Right lobe of liver (tissue), 6 donors: ENCODE results near the gene FBXO2. TPM values are rescaled to one million over a fixed set of nuclear protein-coding genes. Genes with fewer than 3 reads are reported as not detected.

ENCODE experiments used
- ATAC-seq, 4 donors: fragments of 200-7000 bp; cut with Tn5 transposase; one replicate each; pipeline ENCODE4 v1.9.1; 2020; ENCODE audit warnings: mild to moderate bottlenecking in 4 of 4, moderate library complexity in 4 of 4
- DNase-seq, 3 donors: peaks; one replicate each; pipeline ENCODE4 v3.0.0-alpha.2; 2020
- H3K27ac ChIP-seq, 3 donors: fragments of 200-600 bp; one replicate each; pipeline ENCODE4 v1.8.0; 2022
- H3K27me3 ChIP-seq, 2 donors: fragments of 200-600 bp; one replicate each; pipeline ENCODE4 v1.8.0; 2022
- H3K36me3 ChIP-seq, 4 donors: fragments of 200-600 bp; sonication (generic) in 1 of 4; one replicate each; pipeline versions ENCODE4 v1.5.1 to v1.8.0; 2017 to 2022; ENCODE audit warnings: control low read depth in 1 of 4
- H3K4me1 ChIP-seq, 4 donors: fragments of 200-600 bp; sonication (generic) in 1 of 4; one replicate each; pipeline versions ENCODE4 v1.5.1 to v1.8.0; 2017 to 2022; ENCODE audit warnings: control low read depth in 1 of 4
- H3K4me3 ChIP-seq, 3 donors: fragments of 200-600 bp; one replicate each; pipeline ENCODE4 v1.8.0; 2022
- H3K9me3 ChIP-seq, 4 donors: fragments of 200-600 bp; sonication (generic) in 1 of 4; one replicate each; pipeline versions ENCODE4 v1.5.1 to v1.8.0; 2017 to 2022; ENCODE audit warnings: control low read depth in 1 of 4
- CTCF ChIP-seq, 4 donors: fragments of 200-600 bp in 3 of 4; fragments of 450-650 bp in 1 of 4; IDR thresholded peaks; one replicate each; pipeline versions ENCODE4 v1.5.1 to v1.8.0; 2016 to 2022; ENCODE audit warnings: antibody characterized with exemption in 4 of 4, mild to moderate bottlenecking in 2 of 4
- POLR2A ChIP-seq: fragments of 450-650 bp; IDR thresholded peaks from one replicate; pipeline ENCODE4 v1.6.1; 2017; ENCODE audit warnings: antibody characterized with exemption, mild to moderate bottlenecking
- whole genome bisulfite sequencing: methylation state at CpG from one replicate; pipeline ENCODE4 v1.1.6; 2018; ENCODE audit warnings: low coverage, low lambda C conversion rate; ENCODE audit not compliant: insufficient coverage; ENCODE audit errors: missing lambda C conversion rate; 5-methylcytosine and 5-hydroxymethylcytosine counted together
- intact Hi-C, 2 donors: fragments of 100-400 bp; cut with DNase I; formaldehyde crosslinking; loops; one replicate each; pipeline versions ENCODE4 v1.11.2 to v1.14.1; 2022
- total RNA-seq, 6 experiments: library from RNA; depleted of rRNA in 2 of 6; stranded (reverse); fragments of >200 nt in 2 of 6; fragmentation: NEBNext Ultra II Directional in 3 of 6; extraction: Animal tissue kit (Norgen Biotek cat#: 25700) in 3 of 6; gene quantifications; one replicate each; pipeline versions ENCODE4 v1.1.0 to v1.2.4, GENCODE V29; 2016 to 2023
- donor health status: DM: no; HTN: yes; CAD: no.
- donor health status: DM: no; HTN: no; CAD: no.
- donor health status: DM: no; HTN: no; CAD: no.
- donor health status: DM: no; HTN: yes; CAD: no.
- donor health status: DM: no; HTN: yes; CAD: no.

Gene FBXO2
- total RNA-seq, 6 experiments from 2014 or later = 6.6 to 23.7 (median 16.0) TPM

GRCh38 chr1:11606775-11607174 is 47.5 kb downstream of the FBXO2 start:
- Histone ChIP-seq H3K4me1 (no peaks in the 10 kb centered on the region), H3K9me3 (no peaks in the 10 kb centered on the region), H3K27ac (no peak overlapping the region), H3K4me3 (no peak overlapping the region), H3K36me3 (no peaks in the 10 kb centered on the region), H3K27me3 (no peaks in the 10 kb centered on the region)
- ATAC-seq (no peak), DNase-seq (no peak)
- TF ChIP-seq CTCF (IDR thresholded peaks at IDR 0.05) (no peak), POLR2A (no peak)
- intact Hi-C loops = no loop called here
- 87% methylated on average over 6 of the region's 6 CpGs for WGBS

GRCh38 chr1:11602981-11603380 is 51.2 kb downstream of the FBXO2 start:
- 64% methylated on average over 5 of the region's 5 CpGs for WGBS
- no peak overlapping the region for H3K4me3 ChIP-seq
- no peaks in the 10 kb centered on the region for H3K4me1 ChIP-seq
- no peak overlapping the region for H3K27ac ChIP-seq
- intact Hi-C loops = no loop called here
- no peak for ATAC-seq
- H3K27me3 ChIP-seq = no peaks in the 10 kb centered on the region
- no peak for DNase-seq
- H3K9me3 ChIP-seq = no peaks in the 10 kb centered on the region
- H3K36me3 ChIP-seq = no peaks in the 10 kb centered on the region
- TF ChIP-seq CTCF (IDR thresholded peaks at IDR 0.05) (no peak), POLR2A (no peak)

- Histone ChIP-seq H3K4me1 (no peaks in the 10 kb centered on the region), H3K27ac (no peak overlapping the region), H3K36me3 (no peaks in the 10 kb centered on the region), H3K4me3 (no peak overlapping the region), H3K27me3 (no peaks in the 10 kb centered on the region), H3K9me3 (no peaks in the 10 kb centered on the region)
- no peak for TF ChIP-seq CTCF (IDR thresholded peaks at IDR 0.05)
- no peak for TF ChIP-seq POLR2A
- ATAC-seq = no peak
- intact Hi-C loops = no loop called here
- WGBS = no CpG with 5 or more reads among the region's 3 CpGs
- DNase-seq = no peak
Measured at GRCh38 chr1:11602424-11602823, 51.8 kb downstream of the FBXO2 start.

GRCh38 chr1:11600836-11601235 is 53.4 kb downstream of the FBXO2 start:
- TF ChIP-seq POLR2A (no peak), CTCF (IDR thresholded peaks at IDR 0.05) (no peak)
- intact Hi-C loops = no loop called here
- 52% methylated on average over 5 of the region's 7 CpGs for WGBS
- DNase-seq (no peak), ATAC-seq (no peak)
- no peak overlapping the region for H3K27ac ChIP-seq
- no peaks in the 10 kb centered on the region for H3K9me3 ChIP-seq
- no peaks in the 10 kb centered on the region for H3K27me3 ChIP-seq
- H3K36me3 ChIP-seq = no peaks in the 10 kb centered on the region
- H3K4me3 ChIP-seq = no peak overlapping the region
- H3K4me1 ChIP-seq = no peaks in the 10 kb centered on the region
